Coronary artery (tissue), 2 donors: Measurements from ENCODE around the gene PES1.

Source experiments
- DNase-seq: peaks from one replicate; pipeline ENCODE4 v3.0.0-alpha.2; 2017; ENCODE audit warnings: low spot score
- H3K27ac ChIP-seq, 2 donors: fragments of 200-600 bp; sonication (generic); one replicate each; pipeline ENCODE4 v1.5.1; 2016 to 2019
- H3K4me3 ChIP-seq: fragments of 200-600 bp; sonication (generic); 2 replicates; pipeline ENCODE4 v1.5.1; 2016; ENCODE audit warnings: mild to moderate bottlenecking, moderate library complexity
- TF ChIP-seq, protein P1 (sequence below): fragments of 200-600 bp; sonication (generic); IDR thresholded peaks from one replicate; pipeline ENCODE4 v1.5.1; 2019; ENCODE audit warnings: antibody characterized with exemption

The PES1 gene

DNA sequence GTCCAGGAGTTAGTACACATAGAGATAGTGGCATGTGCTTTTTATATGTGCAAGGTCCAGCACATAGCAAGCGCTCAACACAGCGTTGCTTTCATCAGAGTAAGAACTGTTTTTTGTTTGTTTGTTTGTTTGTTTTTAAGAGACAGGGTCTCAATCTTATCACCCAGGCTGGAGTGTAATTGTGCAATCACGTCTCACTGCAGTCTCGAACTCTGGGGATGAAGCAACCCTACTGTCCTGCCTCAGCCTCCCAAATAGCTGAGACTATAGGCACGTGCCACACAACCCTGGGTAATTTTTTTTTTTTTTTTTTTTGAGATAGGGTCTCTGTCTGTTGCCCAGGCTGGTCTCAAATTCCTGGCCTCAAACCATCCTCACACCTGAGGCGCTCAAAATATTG is 26.1 kb upstream of the PES1 start:
- TF ChIP-seq, protein P1, sequence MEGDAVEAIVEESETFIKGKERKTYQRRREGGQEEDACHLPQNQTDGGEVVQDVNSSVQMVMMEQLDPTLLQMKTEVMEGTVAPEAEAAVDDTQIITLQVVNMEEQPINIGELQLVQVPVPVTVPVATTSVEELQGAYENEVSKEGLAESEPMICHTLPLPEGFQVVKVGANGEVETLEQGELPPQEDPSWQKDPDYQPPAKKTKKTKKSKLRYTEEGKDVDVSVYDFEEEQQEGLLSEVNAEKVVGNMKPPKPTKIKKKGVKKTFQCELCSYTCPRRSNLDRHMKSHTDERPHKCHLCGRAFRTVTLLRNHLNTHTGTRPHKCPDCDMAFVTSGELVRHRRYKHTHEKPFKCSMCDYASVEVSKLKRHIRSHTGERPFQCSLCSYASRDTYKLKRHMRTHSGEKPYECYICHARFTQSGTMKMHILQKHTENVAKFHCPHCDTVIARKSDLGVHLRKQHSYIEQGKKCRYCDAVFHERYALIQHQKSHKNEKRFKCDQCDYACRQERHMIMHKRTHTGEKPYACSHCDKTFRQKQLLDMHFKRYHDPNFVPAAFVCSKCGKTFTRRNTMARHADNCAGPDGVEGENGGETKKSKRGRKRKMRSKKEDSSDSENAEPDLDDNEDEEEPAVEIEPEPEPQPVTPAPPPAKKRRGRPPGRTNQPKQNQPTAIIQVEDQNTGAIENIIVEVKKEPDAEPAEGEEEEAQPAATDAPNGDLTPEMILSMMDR: no peak
- H3K4me3 ChIP-seq: no peak overlapping the region
- no peak overlapping the region for H3K27ac ChIP-seq
- no peak for DNase-seq

- H3K27ac ChIP-seq: peak overlapping the region in 1 of 2 donors; percentile 28
- DNase-seq: no peak
- TF ChIP-seq, protein P1: no peak
- H3K4me3 ChIP-seq: no peak overlapping the region
Observed at GRCh38 chr22:30615543-30615954, 23.8 kb upstream of the PES1 start.

DNA sequence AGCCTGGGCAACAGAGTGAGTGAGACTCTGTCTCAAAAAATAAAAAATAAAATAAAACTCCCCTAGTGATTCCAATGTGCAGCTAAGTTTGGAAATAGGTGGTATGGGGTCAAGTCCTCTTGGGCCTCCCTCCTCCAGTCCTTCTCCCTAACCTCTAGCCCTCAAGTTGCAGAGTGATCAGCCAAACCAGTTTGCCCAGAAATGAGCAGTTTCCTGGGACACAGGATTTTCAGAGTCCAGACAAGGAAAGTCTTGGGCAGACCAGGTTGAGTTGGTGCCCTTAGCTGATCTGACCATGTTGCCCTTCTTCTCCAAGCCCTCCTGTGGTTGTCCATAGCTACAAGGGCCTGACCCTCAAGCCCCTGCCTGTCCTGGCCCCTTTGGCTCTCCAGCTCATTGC is 23.2 kb upstream of the PES1 start:
- peak overlapping the region in 1 of 2 donors; percentile 28 for H3K27ac ChIP-seq
- TF ChIP-seq, protein P1: no peak
- DNase-seq: no peak

DNA sequence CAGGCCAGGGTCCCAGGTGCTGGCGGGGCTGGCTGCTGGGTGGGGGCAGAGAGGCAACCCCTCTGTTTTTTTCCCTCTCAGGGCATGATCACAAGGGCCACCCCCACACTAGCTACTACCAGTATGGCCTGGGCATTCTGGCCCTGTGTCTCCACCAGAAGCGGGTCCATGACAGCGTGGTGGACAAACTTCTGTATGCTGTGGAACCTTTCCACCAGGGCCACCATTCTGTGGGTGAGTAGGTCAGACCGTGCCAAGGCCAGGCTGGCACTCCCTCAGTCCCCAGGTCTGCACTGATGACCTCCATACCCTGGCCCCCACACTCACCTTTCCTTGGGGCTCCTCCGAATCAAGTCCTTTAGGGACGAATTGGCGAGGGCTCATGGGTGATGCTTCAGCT is 22.6 kb upstream of the PES1 start:
- TF ChIP-seq, protein P1: no peak
- DNase-seq: no peak
- no peak overlapping the region for H3K4me3 ChIP-seq
- H3K27ac ChIP-seq: no peak overlapping the region

More for the DNA sequence above, 23.2 kb upstream of the PES1 start:
- no peak overlapping the region for H3K4me3 ChIP-seq

DNA sequence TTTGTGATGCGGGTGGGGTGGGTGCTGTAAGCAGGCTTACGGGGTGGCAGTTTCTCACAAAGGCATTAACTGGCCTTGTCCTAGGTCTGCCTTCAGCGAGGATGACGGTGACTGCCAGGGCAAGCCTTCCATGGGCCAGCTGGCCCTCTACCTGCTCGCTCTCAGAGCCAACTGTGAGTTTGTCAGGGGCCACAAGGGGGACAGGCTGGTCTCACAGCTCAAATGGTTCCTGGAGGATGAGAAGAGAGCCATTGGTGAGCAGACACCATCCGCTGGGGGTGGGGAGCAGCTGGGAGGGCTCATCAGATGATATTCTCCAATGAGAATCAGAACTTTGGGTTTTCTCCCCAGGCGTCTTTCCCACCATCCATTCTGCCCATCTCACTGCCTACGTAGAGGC is 21.1 kb upstream of the PES1 start:
- H3K4me3 ChIP-seq: no peak overlapping the region
- TF ChIP-seq, protein P1: no peak
- no peak overlapping the region for H3K27ac ChIP-seq
- no peak for DNase-seq

DNA sequence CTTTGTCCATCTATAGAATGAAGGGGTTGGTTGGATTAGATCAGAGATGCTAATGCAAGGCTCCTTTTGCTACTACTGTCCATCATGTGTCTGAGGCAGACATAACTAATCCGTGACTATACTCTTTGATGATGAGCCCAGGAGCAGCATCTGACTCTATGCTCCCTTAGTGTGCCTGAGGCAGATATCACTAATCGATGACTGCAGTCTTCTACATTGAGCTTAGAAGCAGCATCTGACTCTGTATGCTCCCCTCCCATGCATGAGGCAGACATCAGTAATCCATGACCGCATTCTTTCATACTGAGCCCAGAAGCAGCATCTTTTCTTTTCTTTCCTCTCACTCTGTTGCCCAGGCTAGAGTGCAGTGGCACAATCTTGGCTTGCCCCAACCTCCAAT is 19.5 kb upstream of the PES1 start:
- no peak for DNase-seq
- Histone ChIP-seq H3K4me3 (no peak overlapping the region), H3K27ac (no peak overlapping the region)
- TF ChIP-seq, protein P1: no peak

GRCh38 chr22:30610299-30610698 is 18.6 kb upstream of the PES1 start:
- Histone ChIP-seq H3K27ac (peak overlapping the region in 1 of 2 donors; percentile 70), H3K4me3 (no peak overlapping the region)
- DNase-seq: no peak
- TF ChIP-seq, protein P1: no peak
